ENCODE data around the gene EDAR.

DNA sequence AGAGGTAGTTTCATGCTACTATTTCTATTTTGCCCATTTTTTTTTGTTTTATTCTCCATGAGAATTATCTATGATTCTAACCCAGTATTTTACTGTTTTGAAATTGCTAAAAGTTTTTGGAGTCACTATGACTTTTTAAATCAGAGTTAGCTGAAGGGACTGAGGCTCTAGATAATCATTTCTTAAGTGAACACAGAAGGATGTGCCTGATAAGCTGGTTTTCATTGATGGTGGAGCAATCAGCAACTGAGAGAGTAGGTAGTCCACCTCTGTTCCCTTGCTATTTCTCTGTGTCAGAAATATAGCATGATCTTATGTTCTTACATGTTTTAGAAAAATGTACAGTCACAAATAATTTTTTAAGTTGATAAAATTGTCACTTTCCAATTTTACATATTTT lies 143.1 kb downstream of the EDAR start:
- TF ChIP-seq, protein P1, sequence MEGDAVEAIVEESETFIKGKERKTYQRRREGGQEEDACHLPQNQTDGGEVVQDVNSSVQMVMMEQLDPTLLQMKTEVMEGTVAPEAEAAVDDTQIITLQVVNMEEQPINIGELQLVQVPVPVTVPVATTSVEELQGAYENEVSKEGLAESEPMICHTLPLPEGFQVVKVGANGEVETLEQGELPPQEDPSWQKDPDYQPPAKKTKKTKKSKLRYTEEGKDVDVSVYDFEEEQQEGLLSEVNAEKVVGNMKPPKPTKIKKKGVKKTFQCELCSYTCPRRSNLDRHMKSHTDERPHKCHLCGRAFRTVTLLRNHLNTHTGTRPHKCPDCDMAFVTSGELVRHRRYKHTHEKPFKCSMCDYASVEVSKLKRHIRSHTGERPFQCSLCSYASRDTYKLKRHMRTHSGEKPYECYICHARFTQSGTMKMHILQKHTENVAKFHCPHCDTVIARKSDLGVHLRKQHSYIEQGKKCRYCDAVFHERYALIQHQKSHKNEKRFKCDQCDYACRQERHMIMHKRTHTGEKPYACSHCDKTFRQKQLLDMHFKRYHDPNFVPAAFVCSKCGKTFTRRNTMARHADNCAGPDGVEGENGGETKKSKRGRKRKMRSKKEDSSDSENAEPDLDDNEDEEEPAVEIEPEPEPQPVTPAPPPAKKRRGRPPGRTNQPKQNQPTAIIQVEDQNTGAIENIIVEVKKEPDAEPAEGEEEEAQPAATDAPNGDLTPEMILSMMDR (conservative IDR thresholded peaks at IDR 0.05; ENCODE audit: low read depth, low read length): no peak
- no peak for TF ChIP-seq BHLHE40 (IDR thresholded peaks at IDR 0.05; ENCODE audit: low read depth, low read length)
- TF ChIP-seq MAFK (IDR thresholded peaks at IDR 0.05; ENCODE audit: low read depth, low read length): no peak
- TF ChIP-seq FOS (IDR thresholded peaks at IDR 0.05; ENCODE audit: low read depth, low read length): no peak
- no peak for TF ChIP-seq POLR2A (IDR thresholded peaks at IDR 0.05; ENCODE audit: low read depth, low read length)
- TF ChIP-seq SMC3 (IDR thresholded peaks at IDR 0.05; ENCODE audit: low read depth, low read length): no peak
- TF ChIP-seq, protein P2, sequence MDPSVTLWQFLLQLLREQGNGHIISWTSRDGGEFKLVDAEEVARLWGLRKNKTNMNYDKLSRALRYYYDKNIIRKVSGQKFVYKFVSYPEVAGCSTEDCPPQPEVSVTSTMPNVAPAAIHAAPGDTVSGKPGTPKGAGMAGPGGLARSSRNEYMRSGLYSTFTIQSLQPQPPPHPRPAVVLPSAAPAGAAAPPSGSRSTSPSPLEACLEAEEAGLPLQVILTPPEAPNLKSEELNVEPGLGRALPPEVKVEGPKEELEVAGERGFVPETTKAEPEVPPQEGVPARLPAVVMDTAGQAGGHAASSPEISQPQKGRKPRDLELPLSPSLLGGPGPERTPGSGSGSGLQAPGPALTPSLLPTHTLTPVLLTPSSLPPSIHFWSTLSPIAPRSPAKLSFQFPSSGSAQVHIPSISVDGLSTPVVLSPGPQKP (IDR thresholded peaks at IDR 0.05; ENCODE audit: borderline replicate concordance, low read depth, low read length): no peak
- TF ChIP-seq CEBPB (IDR thresholded peaks at IDR 0.05; ENCODE audit: low read depth, low read length): no peak
- TF ChIP-seq, protein P3, sequence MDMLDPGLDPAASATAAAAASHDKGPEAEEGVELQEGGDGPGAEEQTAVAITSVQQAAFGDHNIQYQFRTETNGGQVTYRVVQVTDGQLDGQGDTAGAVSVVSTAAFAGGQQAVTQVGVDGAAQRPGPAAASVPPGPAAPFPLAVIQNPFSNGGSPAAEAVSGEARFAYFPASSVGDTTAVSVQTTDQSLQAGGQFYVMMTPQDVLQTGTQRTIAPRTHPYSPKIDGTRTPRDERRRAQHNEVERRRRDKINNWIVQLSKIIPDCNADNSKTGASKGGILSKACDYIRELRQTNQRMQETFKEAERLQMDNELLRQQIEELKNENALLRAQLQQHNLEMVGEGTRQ (IDR thresholded peaks at IDR 0.05; ENCODE audit: low read depth, low read length): no peak
- TF ChIP-seq MXI1 (IDR thresholded peaks at IDR 0.05; ENCODE audit: borderline replicate concordance, low read depth, low read length): no peak
- no peak for TF ChIP-seq RFX5 (IDR thresholded peaks at IDR 0.05; ENCODE audit: low read depth, low read length)
- TF ChIP-seq NFE2L2 (IDR thresholded peaks at IDR 0.05; ENCODE audit: low read depth, low read length): no peak
- no peak for TF ChIP-seq CHD1 (IDR thresholded peaks at IDR 0.05; ENCODE audit: low read depth, low read length)

Data from IMR-90 (cell line).